GM18507 (cell line): ENCODE measurements around the gene CREG2.
A peak's percentile ranks its signal among the peaks of the same experiment; 100 is the strongest.

Source experiments
- DNase-seq: peaks from one replicate; pipeline ENCODE4 v3.0.0; 2011; ENCODE audit warnings: low read depth; ENCODE audit not compliant: insufficient read length; ENCODE audit errors: extremely low spot score
- FAIRE-seq: peaks from 2 replicates; lab custom pipeline; 2011; peaks lifted over from hg19 to GRCh38; lab: Jason Lieb, UNC

CREG2 gene, protein sequence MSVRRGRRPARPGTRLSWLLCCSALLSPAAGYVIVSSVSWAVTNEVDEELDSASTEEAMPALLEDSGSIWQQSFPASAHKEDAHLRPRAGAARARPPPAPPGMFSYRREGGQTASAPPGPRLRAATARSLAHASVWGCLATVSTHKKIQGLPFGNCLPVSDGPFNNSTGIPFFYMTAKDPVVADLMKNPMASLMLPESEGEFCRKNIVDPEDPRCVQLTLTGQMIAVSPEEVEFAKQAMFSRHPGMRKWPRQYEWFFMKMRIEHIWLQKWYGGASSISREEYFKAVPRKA

DNA sequence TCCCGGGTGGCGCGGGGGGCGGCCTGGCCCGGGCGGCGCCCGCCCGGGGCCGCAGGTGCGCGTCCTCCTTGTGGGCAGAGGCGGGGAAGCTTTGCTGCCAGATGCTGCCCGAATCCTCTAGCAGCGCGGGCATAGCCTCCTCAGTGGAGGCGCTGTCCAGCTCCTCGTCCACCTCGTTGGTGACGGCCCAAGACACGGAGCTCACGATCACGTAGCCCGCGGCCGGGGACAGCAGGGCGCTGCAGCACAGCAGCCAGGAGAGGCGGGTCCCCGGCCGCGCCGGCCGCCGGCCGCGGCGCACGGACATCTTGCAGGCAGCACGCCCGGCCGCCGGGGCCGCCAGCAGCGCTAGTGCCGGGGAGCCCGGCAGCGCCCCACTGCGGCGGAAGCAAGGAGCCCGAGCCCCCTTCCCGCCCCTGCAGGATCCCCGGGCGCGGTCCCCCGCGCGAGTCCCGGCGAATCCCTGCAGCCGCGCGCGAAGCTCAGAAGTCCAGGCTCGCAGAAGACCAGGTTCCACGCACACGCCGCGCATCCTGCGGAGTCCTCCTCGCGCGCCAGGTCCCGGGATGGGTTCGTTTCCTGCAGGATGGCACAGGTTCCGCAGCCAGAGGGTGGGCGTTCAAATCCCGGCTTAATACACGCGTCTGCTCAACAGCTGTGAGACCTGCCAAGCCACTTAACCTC, at the start of gene CREG2:
Gene CREG2, minus strand, starts transcription at position 353 of the 684 bp plus-strand sequence. Its CDS starts 46 bp downstream, at position 307.
- DNase-seq (no peak), FAIRE-seq (no peak)

DNA sequence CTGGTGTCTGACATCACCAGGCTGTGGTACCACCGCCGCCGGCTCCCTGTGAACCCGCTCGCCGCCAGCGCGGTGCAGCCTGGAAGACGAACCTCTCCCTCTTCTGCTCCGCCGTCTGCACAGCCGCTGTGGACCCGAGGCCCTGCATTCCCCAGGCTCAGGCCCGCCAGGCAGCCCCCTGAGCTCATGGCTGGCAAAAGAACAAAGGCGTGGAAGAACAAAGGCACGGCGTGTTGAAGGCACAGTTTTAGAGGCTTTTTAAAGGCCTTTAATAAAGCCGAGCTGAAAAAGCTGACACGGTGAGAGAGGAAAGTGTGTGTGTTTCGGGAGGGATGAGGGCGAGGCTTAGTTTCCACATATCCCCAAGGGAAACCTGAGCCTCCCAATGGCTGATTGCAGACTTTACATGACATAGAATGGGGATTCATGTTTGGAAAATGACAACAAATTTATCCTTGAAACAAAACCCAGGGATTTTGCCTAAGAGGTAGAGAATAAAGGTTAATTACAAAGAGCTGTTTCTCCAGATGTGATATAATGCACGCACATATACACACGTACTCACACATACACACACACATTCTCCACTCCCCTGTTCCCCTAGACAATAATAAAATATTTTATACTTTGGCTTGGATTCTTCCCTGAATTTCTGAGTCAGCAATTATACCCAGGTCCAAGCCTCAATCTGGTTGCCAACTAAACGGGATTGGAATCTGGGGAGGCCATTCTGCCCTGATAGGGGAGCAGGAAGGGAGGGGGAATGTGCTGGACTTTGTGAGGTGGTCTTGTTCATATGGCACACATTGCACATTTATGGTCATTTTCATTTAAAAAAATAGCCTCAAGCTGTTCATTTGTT, 47.9 kb upstream of the CREG2 start:
- DNase-seq = no peak

DNA sequence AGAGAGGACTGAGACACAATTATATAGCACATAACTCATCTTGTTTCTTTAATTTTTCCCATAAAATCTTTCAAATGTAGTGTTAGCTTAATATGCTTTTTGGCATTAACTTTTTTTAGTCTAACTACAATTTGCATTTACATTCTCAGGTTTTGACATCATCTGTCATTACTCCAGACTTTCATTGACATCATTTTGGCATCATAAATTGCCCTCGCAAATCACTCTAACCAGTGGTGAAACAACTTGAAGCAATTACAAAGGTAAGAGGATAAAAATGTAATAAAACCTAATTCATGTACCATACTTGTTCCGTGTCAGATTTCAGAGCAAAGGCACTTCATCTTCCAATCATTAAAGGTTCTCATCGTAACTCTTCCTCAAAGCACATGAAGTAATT, 46.2 kb upstream of the CREG2 start:
- FAIRE-seq (no peak), DNase-seq (no peak)

More for the DNA sequence above, 47.9 kb upstream of the CREG2 start:
- FAIRE-seq = no peak

DNA sequence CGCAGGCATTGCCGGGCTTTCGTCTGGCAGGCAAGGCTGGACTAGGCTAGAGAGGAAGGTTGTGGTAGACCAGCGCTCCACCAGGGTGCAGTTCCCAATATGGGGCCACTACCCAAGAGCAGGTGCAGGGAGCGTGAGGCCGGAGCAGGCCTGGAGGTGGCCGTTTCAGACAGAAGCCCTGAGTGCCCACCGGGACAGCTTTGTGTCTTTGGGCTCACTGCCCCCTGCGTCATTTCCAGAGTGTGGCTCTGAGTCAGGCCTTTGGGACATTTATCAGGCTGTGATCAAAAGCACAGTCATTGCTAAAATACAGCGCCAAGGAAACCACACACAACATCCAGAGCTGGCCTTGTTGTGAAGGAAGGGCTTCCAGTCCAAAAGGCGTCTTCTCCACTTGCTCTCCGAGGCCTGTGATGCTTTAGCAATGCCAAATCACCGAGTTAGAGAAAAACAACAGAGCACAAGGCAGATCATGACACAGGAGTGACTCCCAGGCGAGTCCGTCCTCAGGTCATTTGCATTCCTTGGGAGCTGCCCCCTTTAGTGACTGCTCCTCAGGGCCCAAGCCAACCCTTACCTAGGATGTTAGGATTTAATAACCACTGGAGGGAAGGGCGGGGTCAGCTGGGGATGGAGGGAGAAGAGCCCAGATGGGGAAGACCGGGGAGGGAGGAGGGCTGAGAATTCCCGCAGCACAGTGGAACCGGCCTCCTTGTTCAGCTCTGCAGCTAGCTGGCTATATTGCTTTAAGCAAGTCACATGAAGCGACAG, 45.3 kb upstream of the CREG2 start:
- FAIRE-seq = no peak
- DNase-seq = no peak

DNA sequence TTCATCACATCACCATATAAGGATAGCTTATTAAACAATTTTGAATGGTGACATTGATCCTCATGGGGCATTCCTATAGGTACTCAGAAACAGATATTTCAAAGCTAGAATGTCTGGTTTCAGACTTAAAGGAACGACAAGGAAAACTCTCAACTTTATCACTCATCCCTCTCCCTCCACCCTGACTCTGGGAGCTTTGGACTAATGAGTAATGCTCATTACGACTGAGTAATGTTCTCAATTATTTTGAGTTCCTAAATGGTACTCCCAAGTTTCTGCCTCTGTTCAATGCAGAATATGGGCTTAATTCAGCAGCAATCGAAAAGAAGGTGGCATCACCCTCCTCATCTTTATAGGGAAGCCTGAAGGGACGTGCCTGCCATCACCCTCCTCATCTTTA, 44.2 kb upstream of the CREG2 start:
- no peak for FAIRE-seq
- no peak for DNase-seq

DNA sequence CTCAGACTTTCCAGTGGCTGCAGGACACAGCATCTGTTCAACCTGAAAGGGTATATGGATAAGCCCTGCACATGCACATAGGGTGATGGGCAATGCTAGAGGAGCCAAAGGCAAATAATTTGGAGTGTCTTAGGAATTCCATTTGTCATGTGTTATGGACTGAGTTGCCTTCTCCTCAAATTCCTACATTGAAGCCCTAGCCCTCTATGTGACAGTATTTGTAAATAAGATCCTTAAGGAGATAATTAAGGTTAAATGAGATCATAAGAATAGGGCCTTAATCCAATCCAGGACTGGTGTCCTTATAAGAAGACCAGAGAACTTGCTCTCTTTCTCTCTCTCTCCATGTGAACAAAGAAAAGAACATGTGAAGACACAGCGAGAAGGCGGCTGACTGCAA, 42.9 kb upstream of the CREG2 start:
- FAIRE-seq = no peak
- DNase-seq = no peak

DNA sequence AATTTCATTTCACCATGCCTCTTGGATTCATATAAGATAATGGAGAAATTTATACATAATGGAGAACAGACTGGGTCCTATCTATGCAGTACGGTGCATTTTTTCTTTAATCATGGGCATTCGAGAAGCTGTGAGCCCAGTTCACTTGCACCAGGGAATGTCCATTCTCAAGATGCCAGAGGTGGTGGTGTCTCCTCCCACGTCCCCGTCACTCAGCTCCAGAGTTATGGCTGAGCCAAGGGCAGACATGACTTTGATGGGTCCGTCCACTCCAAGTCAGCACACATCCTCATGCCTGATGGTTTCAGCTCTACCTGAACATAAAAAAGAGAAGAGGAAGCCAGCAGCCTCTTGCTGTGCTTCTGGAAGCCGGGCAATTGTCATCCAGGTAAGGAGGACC, 42.1 kb upstream of the CREG2 start:
- DNase-seq (no peak), FAIRE-seq (no peak)

DNA sequence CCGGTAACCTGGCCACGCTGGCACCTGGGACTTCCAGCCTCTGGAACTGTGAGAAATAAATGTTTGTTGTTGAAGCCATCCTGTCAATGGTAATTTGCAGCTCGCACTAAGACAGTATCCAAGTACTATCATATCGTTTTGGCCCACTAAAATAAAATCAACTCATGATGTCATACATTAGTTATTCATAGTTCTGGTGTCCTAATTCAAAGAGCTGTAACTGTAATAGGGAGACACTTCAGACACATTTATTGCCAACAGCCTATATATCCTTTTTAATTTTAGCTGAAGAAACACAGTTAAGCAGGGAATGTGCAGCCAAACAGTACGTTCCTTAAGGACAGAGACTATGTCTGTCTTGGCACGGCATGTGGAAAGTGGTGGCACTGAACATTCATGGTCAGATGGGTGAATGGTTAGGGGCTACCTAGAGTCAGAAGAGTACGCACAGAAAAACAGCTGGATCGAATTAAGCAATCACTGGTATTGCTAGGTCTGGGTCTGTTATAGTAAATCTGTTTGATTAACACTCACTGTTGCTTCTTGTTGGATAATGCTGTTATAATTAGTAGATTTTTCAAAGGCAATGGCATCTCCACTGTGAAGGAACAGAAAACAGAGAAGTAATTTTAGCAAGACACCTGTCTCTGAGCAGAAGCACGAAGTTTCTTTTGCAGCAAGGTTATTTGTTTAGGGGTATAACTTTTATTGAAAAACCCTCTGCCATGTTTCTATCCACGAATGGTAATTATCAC, 41.3 kb upstream of the CREG2 start:
- FAIRE-seq = no peak
- no peak for DNase-seq

DNA sequence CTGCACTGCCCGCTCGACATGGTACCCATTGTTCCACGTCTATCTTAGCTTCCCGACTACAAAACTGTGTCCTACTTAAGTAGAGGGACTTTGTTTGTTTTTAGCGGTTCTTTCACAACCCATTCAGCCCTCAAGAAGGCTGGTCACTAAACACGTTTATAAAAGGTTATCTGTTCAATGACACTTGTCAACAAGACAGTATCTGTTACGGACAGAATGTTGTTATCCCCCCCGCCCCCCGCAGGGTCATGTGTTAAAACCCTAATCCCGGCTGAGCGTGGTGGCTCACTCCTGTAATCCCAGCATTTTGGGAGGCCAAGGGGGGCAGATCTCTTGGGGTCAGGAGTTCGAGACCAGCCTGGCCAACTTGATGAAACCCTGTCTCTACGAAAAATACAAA, 40.4 kb upstream of the CREG2 start:
- FAIRE-seq (no peak), DNase-seq (no peak)

DNA sequence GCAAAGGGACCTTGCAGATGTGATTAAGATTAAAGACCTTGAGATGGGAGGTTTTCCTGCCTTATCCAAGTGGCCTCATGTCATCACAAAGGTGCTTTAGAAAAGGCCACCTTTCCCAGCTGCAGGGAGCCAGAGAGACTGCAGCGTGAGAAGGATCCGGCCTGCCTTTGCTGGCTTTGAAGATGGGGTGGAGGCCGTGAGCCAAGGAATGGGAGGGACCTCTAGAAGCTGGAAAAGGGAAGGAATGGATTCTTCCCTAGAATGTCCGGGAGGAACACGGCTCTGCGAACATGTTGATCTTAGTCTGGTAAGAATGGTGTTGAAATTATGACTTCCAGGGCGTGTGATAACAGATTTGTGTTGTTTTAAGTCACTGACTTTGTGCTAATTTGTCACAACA, 39.9 kb upstream of the CREG2 start:
- FAIRE-seq (no peak), DNase-seq (no peak)

DNA sequence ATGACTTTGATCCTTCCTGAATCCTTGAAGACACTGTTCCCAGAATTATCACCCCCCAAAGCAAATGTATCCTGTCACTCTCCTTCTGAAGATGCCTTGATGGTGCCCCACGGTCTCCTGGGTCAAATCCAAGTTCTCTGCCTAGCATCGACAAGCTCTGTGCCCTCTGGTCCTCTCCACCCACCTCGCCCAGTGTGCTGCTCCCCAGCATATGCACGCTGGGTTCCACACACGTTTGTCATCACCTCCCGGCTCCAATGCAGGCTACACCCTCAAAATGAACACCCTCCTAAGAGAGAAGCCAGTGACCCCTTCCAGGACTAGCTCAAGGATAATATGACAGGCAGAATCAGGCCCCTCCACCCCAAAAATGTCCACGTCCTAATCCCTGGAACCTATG, 39.5 kb upstream of the CREG2 start:
- FAIRE-seq = no peak
- DNase-seq = no peak

DNA sequence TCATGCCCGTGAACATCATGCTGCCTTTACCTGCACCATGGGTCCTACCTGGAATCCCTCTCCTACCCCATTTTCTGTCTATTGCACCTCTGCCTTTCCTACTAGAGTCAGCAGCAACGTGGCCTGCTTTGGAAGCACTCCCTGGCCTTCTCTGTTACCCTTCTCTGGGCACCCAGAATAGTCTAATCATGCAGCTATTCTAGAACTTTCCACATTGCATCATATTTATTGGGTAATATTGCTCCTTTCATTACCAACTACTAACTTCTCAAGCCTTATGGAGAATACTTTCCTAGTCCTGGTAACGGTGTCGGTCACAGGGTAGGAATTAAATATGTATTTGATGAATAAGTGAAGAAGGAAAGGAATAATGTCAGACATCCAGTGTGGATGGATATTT, 33.3 kb upstream of the CREG2 start:
- FAIRE-seq (no peak), DNase-seq (no peak)

DNA sequence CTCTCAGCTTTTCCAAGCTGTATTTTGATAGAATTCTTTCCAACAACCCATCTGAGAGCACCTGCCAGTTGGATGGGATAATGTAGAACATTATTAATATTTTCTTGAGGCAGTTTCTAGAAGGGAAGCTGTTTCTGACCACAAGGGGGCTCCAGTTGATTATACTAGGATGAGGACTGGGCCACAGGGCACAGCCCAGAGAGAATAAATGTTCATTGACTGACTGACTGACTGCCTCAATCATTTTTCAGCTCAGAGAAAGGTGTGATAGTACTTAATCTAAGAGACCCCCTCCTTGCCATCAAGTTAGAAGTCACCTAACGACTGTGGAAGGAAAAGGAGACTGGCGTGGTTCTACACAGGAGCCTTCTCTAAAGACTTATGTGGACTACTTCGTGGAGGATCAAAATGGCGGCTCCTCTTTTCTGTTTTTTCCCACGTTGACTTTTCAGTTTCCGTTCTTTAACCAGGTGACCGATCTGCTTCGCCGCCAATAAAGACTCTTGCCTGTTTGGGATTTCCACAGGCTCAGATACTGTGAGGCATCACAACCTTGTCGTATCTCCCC, 31.9 kb upstream of the CREG2 start:
- FAIRE-seq (peak; percentile 57), DNase-seq (peak; percentile 9)

DNA sequence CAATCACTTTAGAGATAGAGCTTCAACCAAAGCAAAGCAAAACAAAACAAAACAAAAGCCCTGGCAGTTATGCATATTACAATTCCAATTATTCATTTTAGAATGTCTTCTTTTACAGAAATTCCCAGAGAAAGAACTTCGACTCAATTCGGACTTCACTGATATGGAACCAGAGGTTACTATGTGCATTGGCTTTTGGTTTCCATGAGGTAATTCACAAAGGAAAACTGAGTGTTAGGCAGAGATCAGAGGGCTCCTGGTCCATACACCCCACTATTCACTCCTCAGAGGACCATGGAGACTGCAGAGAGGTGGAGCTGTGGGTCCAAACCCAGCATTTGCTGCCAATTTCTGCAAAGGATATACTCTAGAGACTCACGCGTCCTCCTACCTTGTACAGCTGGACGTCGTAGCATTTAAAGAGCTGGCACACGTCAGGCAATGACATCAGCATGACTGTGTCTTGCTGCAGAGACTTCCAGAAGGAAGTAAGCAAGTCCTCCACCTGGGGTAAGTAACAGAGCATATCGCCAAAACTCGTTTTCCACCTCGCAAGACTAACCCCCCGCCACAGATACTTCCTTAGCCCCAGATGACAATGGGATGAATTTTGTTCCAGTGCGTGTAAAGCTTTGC, 31.3 kb upstream of the CREG2 start:
- no peak for FAIRE-seq
- no peak for DNase-seq

DNA sequence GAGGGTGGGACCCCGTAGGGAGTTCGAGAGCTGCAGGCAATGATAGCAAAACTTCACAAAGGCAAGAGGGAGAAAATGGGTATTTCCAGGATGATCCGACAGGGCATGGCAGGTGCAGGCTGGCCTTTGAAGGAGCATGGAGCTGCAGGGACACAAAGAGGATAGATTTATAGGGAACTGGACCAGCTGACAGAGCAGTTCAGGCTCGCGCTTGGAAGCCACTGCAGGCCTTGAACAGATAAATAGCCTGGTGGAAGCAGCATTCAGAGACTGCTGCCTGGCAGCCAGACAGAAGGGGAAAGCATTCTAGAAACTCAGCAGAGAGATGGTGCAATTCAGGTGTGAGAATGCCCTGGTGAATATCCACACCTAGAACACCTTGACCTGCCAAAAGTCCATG, 29.3 kb upstream of the CREG2 start:
- FAIRE-seq = no peak

DNA sequence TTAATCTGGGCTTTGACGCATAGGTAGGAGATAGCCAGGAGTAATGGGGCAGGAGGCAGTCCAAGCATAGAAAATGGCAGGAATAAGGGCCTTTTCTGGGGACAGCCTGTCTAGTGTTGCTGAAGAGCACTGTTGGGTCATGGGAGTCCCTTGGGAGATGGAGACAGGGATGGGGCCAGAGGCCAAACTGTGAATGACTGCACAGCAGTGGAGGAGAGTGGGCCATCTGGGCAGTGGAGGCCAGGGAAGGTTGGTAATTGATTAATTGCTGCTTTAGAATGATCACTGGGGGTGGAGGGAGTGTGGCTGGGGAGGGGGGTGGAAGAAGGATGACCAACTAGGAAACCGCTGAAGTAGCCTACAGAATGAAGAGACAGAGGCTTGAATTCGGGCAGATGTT, 28.6 kb upstream of the CREG2 start:
- FAIRE-seq (no peak), DNase-seq (no peak)

More for the DNA sequence above, 29.3 kb upstream of the CREG2 start:
- DNase-seq = no peak

DNA sequence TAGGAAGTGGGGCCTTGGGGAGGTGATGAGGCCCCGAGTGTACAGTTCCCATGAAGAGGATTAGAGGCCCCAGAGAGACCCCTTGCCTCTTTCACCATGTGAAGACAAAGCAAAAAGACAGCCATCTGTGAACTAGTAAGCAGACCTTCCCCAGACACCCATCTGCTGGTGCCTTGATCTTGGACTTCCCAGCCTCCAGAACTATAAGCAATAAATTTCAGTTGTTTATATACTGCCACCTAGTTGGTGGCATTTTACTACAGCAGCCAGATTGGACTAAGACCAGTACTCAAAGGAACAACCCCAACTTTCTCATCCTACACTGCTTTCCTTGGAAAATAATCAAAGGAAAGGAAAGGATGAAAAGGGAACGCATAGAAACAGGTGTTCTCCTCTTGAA, 27.9 kb upstream of the CREG2 start:
- FAIRE-seq (no peak), DNase-seq (no peak)

DNA sequence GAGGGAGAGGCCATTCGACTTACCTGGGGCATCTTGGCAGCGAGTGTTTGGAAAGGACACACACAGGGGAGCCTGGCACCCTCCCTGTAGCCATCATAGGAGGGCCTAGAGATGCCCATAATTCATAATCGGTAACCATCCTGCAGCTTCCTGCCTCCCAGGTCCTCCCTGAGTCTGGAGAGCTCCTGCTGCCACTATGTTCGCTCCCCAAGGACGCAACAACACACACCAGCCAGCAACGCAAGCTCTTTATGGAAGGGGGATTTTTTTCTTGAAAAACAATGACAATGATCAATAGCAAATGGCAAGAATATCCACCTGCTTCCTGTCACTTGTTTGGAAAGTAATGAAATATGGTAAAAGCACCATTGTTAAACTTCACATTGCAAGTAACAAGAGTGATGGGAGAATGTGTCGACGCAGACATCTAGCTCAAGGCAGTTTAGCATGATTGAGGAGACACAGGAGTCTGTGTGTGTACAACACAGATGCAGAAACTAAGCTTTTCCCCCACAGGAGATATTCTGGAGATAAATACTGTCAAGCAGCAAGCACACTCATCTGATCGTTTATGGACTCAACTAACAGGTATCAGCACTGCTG, 24.9 kb upstream of the CREG2 start:
- no peak for DNase-seq
- FAIRE-seq = no peak
